ENCODE data around the gene LYRM2.

LYRM2 gene

DNA sequence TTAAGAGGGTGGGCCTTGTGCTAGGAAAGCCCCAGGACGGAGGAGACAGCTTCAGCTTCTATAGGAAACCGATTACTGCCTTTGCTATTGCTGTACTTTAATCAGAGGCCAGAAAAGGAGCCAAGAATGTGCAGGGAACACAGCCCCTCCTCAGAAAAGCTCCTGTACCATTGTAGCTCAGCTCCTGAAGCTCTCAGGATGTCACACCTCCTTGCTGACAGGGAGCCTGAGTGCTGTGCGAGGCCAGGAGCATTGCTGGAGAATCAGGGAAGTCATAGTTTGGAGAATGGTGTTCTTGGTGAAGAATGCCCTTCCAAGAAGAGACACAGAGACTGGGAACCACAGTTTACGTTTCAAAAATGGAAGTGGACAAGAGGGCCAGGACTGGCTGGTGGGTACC lies 46.8 kb downstream of the LYRM2 start:
- no peak for DNase-seq (ENCODE audit: low read depth)

DNA sequence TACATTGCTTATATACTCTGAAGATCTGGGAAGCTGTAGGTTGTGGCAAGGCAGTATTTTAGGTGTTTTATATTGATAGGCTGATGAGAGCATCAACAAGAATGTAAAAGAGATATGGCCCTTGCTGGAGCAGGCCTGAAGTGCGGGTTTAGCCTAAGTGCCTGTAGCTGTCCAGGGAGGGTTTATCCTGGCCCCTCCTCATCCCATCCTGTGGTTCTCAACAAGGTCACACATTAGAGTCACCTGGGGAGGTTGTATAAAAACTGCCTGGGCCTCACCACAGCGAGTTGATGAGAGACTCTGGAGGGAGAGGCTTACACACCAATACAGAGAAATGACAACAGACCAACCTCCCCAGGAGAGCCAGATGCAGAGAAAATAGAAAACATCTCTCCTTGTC lies 48.4 kb downstream of the LYRM2 start:
- no peak for DNase-seq (ENCODE audit: low read depth)

DNA sequence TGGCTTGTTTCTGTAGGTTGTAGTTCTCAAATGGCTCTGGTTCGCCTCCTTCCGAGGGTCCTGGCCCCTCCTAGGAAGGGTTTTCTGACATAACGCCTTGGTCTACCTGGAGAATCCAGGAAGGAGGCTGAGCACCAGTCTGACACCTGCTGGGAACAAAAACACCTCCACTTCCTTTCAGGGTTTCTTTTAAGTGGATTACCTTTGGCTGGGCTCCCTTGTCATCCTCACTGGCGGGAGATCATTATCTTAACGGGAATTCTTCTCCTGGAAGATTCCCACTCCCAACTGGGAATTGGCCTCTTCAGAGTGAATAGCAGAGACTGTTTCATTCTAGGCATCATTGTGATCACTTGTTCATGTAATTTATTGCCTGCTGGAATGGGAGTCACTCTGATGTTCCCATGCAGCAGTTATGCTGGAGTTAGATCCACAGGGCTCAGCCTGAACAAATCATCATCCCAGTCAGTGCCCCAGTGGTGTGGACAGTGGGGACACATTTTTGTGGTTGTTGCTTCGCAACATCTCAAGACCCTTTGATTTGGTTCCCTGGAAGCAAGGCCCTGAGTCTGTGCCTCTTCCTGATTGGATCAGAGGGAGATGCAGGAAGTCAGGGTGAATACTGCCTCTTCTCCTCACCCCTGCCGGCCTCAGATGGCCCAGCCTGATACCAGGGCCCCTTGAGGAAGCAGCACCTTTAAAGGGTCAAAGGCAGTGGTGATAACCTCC lies 49.1 kb downstream of the LYRM2 start:
- DNase-seq (ENCODE audit: low read depth), result no peak

DNA sequence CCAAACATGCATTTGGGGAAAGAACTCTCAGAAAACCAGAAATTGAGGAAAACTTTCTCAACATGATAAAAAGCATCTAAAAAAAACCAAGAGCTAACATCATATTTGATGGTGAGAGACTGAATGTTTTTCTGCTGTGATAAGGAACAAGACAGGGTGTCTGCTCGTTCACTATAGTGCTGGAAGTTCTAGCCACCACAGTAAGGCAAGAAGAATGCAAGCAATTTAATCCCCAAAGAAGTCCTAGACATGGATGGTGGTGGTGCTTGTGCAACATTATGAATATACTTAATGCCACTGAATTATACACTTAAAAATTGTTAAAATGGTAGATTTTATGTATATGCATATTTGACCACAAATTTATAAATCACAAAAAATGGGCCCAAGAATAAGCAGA lies 53.4 kb downstream of the LYRM2 start:
- DNase-seq (ENCODE audit: low read depth), result no peak

DNA sequence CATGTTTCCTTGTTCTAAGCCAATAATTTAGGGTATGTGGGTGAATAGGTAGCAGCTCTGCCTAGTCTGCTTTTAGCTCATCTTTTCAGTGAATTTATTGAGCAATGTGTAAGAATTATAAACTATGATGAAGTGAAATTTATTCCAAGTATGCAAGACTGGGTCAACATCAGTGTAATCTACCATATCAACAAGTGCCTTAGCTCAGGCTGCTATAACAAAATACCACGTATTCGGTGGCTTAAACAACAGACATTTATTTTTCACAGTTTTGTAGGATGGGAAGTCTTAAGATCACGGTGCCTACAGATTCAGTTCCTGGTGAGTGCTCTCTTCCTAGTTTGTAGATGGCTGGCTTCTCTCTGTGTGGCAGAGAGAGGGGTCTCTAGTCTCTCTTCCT lies 54.0 kb downstream of the LYRM2 start:
- DNase-seq (ENCODE audit: low read depth), result no peak

DNA sequence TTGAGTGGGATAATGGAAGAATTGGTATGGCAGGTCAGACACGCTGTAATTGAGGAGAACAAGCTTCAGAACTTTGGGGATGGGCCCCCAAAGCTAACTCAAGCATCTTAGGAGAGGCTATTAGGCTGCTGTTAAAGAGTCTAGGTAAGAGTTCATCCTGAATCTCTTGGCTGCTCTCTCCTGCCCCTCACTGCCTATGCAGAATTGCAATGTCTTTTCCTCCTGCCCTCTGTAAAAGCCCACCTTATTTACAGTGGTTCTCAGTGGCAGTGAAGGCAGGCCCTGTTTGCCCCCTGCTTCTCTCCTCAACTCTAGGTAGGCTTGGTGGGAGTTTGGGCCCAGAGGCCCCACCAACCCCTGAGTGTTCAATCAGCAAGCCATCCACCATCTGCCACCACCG lies 55.0 kb downstream of the LYRM2 start:
- no peak for DNase-seq (ENCODE audit: low read depth)

DNA sequence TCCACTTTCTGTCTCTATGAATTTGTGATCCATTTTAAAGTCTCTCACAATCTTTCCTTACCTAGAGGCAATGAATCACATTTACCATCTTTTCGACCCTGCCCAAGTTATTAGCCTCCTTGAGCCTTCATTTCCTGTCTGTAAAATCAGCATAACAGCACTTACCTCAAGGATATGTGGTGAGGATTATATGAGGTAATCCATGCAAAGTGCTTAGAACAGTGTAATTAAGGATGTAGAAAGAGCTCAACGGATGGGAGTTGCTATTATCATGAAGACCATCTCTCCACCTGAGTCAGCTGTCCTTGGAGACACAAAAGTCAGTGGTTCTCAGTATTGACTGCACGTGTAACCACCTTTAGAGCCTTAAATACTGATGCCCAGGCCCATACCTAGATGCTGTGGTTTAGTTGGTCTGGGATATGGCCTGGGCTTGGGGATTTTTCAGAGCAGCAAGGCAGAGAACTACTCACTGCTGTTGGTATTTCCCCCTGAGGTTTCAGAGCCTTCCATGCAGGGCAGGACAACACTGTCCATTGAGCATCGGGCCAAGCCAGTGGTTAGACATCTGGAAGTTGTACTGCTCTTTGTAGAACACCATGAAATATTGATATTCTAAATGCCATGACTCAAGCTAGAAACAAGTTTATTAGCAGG lies 55.8 kb downstream of the LYRM2 start:
- DNase-seq (ENCODE audit: low read depth), result no peak

DNA sequence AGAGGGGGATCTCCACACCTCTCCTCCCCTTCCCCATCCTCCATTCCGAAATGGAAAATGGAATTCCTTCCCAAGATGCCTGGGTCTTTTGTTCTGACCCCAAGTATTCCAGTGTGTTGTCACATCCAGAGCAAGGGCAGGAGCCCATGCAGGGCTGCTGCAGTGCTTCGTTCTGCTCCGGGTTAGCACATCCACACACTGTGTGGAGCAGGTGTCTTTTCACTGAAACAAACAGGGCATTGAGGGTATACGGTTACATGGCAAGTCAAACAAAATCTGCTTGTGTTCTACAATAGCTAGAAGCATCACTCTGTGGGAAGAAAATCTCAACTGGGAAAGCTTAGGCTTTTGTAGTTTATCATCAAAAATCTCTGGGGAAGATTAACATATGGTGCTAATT lies 56.9 kb downstream of the LYRM2 start:
- no peak for DNase-seq (ENCODE audit: low read depth)

DNA sequence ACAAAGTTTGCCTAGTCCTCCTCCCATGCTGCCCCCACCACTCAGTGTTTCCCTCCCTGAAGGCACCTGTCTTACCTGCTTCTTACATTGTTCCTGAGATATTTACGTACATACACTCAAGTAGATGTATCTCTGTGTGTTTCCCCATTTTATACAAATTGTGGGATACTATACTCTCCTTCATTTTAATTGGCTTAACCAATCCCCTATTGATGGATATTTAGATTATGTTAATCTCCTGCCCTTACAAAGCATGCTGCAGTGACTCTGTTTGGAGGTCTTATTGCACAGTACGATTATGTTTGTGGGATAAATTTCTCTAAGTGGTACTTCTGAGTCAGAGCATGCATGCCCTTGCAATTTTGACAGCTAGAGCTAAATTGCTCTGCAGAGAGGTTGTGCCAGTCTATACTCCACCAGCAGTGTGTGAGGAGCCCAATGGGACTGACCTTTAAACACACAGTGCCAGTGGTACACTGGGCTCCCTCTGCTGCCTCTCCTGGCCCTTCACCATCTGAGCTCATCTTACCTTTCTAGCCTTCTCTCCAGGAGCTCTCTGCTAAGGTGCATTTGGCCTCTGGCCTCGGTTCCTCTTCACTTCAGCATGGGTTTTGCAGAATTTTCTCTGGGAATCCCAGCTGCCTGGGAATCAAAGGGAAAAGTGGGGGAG lies 57.4 kb downstream of the LYRM2 start:
- DNase-seq (ENCODE audit: low read depth), result no peak

DNA sequence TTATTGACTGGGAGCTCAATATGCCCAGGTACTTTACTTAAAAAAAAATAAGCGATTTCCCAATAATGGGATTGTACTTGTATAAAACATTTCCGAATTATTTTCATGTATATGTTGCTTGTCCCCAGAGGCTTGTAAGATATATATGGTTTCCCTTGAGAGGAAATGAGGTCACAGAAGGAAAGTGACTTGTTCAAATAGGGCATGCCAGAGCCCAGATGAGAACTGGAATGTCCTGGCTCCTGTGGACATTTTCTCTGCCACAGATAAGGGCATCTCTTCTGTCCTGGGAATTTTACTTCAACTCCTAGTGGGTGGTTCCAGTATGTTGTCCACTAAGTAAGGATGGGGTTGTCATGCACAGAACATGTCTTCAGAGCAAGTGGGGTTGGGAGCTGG lies 63.0 kb downstream of the LYRM2 start:
- no peak for DNase-seq (ENCODE audit: low read depth)

DNA sequence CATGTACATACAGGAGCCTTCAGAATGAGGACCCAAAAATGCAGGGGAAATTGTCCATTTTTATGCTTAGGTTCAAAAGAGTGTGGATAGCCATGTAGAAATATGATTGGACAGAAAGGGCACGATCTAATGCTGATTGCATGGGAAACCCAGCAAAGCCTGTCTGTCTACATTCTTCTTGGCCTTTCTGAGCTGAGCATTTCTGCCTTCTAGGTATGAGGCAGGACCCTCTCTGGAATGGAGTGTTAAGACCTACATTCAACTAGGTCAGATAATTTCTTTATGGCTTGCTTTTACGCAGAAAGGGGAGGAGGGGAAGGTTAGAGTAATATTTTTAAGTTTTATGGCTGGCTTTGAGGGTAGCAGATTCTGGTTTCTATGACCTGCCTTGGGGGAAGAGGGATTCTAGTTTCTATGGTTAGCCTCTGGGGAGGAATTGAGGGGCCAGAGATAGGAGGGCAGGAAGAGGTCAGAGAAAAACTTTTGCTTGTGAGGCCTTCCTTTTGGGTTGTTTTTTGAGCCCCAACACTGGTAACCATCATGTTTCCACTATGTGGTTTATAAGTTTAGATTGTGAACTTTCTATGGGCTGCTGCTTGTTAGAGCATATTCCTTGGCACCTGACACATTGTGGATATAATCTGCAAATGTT lies 63.5 kb downstream of the LYRM2 start:
- DNase-seq (ENCODE audit: low read depth), result no peak

DNA sequence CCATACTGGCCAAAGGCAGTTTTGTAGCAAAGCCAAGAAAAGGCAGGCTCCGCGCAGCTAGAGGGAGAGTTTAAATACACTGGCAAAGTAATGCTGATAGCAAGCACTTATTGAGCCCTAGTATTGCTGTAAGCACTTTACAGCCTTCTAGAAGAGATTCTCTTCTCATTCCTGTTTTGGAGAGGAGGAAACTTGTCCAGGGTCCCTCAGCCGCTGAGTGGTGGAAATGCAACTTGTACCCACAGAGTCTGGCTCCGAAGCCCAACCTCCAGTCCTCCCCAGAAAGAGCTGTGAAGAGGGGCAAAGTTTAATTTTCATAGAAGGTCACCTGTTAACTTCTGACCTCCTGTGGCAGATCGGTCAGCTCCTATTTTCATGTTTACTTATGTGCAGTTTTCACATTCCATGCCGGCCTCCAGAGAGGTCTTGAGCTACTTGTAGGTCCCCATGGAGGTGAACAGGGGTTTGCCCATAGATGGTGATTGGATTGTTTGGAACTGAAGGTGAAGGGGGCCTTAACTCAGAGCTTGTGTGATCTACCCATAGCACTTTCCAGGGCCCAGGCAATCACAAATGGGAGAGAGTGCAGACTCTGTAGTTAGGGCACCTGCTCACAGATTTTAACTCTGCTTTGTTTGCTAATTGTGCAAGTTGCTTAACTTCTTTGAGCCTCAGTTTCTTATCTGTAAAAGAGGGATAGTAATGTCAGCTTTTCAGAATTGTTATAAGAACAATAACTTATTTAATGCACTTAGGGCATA lies 70.7 kb downstream of the LYRM2 start:
- no peak for DNase-seq (ENCODE audit: low read depth)

DNA sequence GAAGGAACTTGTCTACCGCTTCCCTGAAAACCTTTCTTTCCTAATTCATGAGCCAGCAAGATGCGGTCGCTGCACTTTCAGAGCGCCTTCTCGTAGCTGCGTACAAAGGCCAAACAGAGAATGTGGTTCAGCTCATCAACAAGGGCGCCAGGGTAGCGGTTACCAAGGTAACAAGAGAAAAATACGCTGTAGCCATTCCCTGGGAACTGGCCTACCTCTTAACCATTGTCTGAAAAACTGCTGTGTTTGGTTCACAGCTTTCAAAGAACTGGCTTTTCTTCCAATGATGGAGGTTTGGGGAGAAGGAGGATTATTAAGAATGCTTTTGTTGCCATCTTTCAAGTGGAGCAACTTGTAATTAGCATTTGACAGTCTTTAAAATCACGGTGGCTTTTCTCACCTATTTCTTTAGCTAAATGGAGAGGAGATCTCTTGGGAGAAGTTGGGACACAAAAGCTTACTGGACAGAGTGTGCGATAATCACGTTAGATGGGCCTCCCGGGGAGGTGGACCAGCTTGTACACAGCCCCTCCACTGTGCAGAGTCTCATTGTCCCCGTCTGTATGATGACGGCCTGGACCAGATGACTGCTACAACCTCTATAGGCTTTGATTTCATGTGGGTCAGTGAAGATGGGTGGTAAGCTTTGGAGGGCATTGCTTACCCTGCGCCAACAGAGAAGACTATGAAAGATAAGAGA lies 71.5 kb downstream of the LYRM2 start:
- no peak for DNase-seq (ENCODE audit: low read depth)

DNA sequence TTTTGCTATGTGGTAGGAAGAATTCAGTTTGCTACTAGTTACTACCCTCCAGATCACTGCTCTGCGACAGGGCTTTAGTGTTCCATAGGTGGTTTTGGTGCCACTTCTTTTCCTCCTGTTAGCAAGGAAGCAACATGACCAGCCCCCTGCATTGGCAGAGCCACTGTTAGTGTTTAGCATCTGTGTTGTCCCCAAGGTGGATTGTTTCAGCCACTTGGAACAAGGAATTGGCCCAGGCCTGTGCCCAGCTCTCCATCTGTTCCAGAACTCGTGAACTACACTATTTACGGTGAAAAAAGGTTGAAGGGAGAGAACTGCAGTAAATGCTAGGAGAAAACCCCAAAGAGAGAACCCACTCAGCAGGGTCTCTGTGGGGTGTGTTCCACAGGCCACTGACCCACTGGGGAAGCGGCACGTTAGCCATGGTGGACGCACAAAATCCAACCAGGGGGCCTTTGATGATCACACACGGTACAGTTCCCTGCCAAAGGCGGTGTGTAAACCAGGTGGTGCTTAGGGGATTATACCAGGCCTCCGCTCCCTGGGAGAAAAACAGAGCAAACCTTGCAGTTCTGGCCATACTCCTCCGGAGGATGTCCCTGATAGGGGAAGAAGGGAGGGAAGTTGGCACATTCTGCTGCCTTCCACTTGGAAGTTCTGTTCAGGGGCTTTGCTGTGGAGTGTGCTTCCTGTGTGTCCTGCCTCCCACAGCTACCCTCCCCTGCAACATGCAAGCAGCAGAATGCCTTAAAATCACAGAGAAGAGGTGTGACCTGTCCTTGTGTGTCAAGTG lies 72.3 kb downstream of the LYRM2 start:
- no peak for DNase-seq (ENCODE audit: low read depth)

DNA sequence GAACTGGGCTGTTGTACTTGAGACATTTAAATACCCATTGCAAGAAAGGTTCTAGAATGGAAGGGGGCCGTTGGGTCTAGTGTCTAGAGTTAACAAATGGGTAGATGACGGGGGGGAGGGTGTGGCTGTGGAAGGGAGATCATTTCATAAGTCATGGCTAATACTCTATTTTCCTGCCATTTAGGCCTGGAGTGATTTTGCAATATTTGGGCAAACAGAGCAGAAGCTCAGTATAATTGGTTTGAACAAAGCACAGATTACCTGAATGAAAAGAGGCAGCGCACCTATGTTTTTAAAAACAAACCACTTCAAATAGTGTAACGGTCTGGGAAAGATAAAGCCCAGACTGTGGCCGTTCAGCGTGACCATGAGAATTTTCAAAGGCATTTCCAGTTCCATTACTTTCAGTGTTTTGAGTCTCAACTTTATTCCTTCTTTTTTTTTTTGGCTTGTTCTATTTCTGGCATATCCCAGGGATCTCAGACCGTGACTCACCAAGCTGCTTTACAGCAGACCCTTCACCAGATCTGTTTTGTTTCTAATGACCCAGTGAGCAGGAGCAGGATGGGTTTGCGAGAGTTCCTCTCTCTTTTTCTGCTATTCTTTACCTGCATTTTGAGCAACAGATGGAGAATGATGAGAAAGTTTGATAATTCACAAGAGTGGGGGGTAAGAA lies 73.7 kb downstream of the LYRM2 start:
- no peak for DNase-seq (ENCODE audit: low read depth)

DNA sequence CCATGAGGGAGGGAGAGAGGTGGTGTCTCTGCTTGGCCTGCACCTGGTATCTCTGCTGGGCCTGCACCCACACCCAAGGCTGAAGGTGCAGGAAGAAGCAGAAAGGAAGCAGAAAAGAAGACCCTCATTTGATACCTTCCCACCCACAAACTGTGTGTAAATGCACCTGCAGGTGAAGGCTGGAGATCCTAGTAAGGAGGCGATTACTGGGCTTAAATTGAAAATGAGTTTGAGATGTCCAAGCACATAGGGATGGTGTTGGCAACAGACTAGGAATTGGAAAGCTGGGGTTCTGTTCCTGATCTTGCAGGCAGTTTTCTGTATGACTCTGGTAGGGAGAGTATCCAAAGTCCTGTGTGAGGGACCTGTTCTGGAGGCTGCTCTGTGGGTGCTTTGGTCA lies 74.7 kb downstream of the LYRM2 start:
- no peak for DNase-seq (ENCODE audit: low read depth)

DNA sequence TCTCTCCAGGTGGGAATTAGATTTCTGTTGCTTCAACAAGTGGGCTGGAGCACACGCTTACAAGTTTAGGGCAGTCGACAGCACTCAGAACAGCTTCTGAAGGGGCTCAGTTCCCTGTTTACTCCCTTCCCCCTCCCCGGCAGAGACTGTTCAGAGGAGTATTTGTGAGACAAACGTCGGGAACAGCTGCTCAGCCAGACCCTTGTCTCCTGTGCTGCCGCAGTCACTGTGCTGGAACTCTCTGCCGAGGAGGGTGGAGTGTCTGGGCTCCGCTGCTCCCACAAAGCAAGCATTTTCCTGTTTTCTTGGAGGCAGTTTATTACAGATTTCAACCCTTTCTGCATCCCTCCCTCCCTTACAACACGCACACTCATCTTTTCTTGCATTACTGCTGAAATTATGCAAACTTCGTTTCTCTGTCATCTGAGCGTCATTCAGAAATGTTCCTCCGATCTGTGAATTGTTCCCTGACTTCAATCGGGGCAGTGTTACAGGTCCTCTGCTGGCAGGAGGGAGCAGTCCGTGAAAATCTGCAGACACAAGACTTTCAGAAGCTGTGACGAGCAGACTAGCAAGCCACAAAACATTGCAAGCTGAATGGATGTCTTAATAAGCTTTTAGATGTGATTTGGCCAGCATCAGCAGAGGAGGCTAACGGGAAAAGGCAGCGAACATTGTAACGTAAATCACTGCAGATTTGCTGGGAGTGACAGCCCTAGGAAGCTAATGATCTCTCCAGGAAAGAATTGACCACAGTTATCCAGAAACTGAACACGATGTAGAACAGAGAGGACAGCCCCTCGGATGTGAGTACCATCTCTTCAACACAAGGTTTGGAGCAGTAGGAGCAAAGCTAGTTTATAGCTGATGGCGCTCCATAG lies 76.2 kb downstream of the LYRM2 start:
- DNase-seq (ENCODE audit: low read depth), result no peak

DNA sequence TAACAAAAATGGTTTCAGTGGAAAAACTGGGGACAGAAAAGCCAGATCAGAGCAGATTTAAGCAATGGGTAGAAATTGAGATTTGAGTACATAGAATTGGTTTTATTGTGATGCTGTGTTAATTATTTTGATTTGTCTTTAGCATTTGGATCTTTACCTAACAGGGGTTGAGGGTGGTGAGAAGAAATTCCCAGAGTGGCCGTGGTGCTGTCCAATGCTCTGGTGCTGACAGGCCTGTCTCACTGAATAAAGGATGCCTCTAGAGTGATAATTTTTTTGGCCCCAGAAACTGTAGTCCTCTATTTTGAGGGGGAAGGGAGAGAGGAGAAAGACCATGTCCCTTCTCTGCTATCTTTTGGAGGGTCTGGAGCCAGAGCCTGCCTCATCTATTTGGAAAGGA lies 79.1 kb downstream of the LYRM2 start:
- no peak for DNase-seq (ENCODE audit: low read depth)

DNA sequence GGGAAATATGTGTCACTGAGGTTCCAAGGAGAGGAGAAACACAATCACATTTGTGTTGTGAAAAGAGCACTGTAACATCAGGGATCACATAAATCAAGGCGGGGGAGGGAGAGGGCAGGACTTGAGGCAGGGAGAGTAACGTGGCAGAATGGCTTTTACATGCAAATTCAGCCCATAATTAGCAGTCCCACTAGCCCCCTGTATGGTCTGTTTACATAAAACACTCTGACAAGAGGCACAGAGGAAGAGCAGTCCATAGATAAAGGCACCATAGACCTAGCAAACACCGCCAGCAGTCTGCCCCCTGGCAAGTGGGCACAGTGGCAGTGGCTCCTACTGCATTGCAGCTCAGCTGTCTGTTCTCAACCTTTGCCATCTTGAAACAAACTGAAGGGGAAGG lies 82.7 kb downstream of the LYRM2 start:
- no peak for DNase-seq (ENCODE audit: low read depth)

Data from stimulated activated CD8-positive, alpha-beta memory T cell treated with anti-CD3 and anti-CD28 coated beads, Interleukin-15, amount 100 ng/mL, for 24 hours (primary cell).